Measurements from ENCODE around the gene FAM81A.

- TF ChIP-seq CTCF (IDR thresholded peaks at IDR 0.05) (no peak), POLR2AphosphoS5 (IDR thresholded peaks at IDR 0.05) (peak in 1 of 3 donors; percentile 8)
These were observed 105.9 kb downstream of the FAM81A start for GRCh38 chr15:59543721-59544547.

All from transverse colon (tissue), 4 donors.